Measurements from ENCODE around the gene DCC. TPM values are rescaled to one million over a fixed set of nuclear protein-coding genes. Genes with fewer than 3 reads are reported as not detected.

Gene DCC
- total and polyA plus RNA-seq, 2 donors (not counting 1 experiment from before 2014, with no cell fraction given): 0.14 TPM; not detected in 1

- no peaks in the 10 kb centered on the region for H3K79me2 ChIP-seq (ENCODE audit: control insufficient read depth, insufficient read depth, low read length)
- no peaks in the 10 kb centered on the region for H4K20me1 ChIP-seq (ENCODE audit: control insufficient read depth, extremely low read depth, insufficient read depth, low read length)
- H3K4me2 ChIP-seq (ENCODE audit: extremely low read depth, insufficient read depth, low read length): no peak overlapping the region
- H3K4me3 ChIP-seq (replicated peaks in 1 of 4; ENCODE audit: control extremely low read depth in 1 of 4, insufficient read depth in 1 of 4, low read depth in 3 of 4, low read length in 4 of 4): no peak overlapping the region
- H2AFZ ChIP-seq (ENCODE audit: low read length): no peak overlapping the region
- no peak for DNase-seq (ENCODE audit: low read depth in 2 of 2)
- no peak overlapping the region for H3K27ac ChIP-seq (ENCODE audit: insufficient read depth, low read length)
- H3K27me3 ChIP-seq (ENCODE audit: control insufficient read depth, insufficient read depth, low read length): no peaks in the 10 kb centered on the region
- no peak for TF ChIP-seq EZH2 (IDR thresholded peaks at IDR 0.05; ENCODE audit: low read length, missing control alignments)
- TF ChIP-seq CTCF (conservative IDR thresholded peaks at IDR 0.05 in 1 of 2, IDR thresholded peaks at IDR 0.05 in 1 of 2; ENCODE audit: low read depth in 1 of 2, low read length in 2 of 2): no peak
- H3K4me1 ChIP-seq (ENCODE audit: control insufficient read depth, extremely low read depth, insufficient read depth, low read length): no peaks in the 10 kb centered on the region
- H3K9ac ChIP-seq (ENCODE audit: insufficient read depth, low read length): no peak overlapping the region
- no peaks in the 10 kb centered on the region for H3K36me3 ChIP-seq (ENCODE audit: control insufficient read depth, insufficient read depth, low read length)
- H3K9me3 ChIP-seq (ENCODE audit: control insufficient read depth, insufficient read depth, low read depth, low read length): no peaks in the 10 kb centered on the region
Observed at GRCh38 chr18:53147472-53147871, 807.5 kb downstream of the DCC start.

- Histone ChIP-seq H3K79me2 (ENCODE audit: control insufficient read depth, insufficient read depth, low read length) (no peaks in the 10 kb centered on the region), H3K27me3 (ENCODE audit: control insufficient read depth, insufficient read depth, low read length) (no peaks in the 10 kb centered on the region), H3K27ac (ENCODE audit: insufficient read depth, low read length) (no peak overlapping the region), H3K4me2 (ENCODE audit: extremely low read depth, insufficient read depth, low read length) (no peak overlapping the region), H4K20me1 (ENCODE audit: control insufficient read depth, extremely low read depth, insufficient read depth, low read length) (no peaks in the 10 kb centered on the region), H3K4me1 (ENCODE audit: control insufficient read depth, extremely low read depth, insufficient read depth, low read length) (no peaks in the 10 kb centered on the region), H3K9ac (ENCODE audit: insufficient read depth, low read length) (no peak overlapping the region), H3K9me3 (ENCODE audit: control insufficient read depth, insufficient read depth, low read depth, low read length) (no peaks in the 10 kb centered on the region), H2AFZ (ENCODE audit: low read length) (no peak overlapping the region), H3K36me3 (ENCODE audit: control insufficient read depth, insufficient read depth, low read length) (no peaks in the 10 kb centered on the region), H3K4me3 (replicated peaks in 1 of 4; ENCODE audit: control extremely low read depth in 1 of 4, insufficient read depth in 1 of 4, low read depth in 3 of 4, low read length in 4 of 4) (no peak overlapping the region)
- no peak for DNase-seq (ENCODE audit: low read depth in 2 of 2)
- TF ChIP-seq EZH2 (IDR thresholded peaks at IDR 0.05; ENCODE audit: low read length, missing control alignments) (no peak), CTCF (conservative IDR thresholded peaks at IDR 0.05 in 1 of 2, IDR thresholded peaks at IDR 0.05 in 1 of 2; ENCODE audit: low read depth in 1 of 2, low read length in 2 of 2) (no peak)
Observed at GRCh38 chr18:53148123-53148522, 808.1 kb downstream of the DCC start.

- Histone ChIP-seq H3K9me3 (ENCODE audit: control insufficient read depth, insufficient read depth, low read depth, low read length) (no peaks in the 10 kb centered on the region), H4K20me1 (ENCODE audit: control insufficient read depth, extremely low read depth, insufficient read depth, low read length) (no peaks in the 10 kb centered on the region), H2AFZ (ENCODE audit: low read length) (no peak overlapping the region), H3K4me1 (ENCODE audit: control insufficient read depth, extremely low read depth, insufficient read depth, low read length) (no peaks in the 10 kb centered on the region), H3K27me3 (ENCODE audit: control insufficient read depth, insufficient read depth, low read length) (no peaks in the 10 kb centered on the region), H3K27ac (ENCODE audit: insufficient read depth, low read length) (no peak overlapping the region), H3K4me3 (replicated peaks in 1 of 4; ENCODE audit: control extremely low read depth in 1 of 4, insufficient read depth in 1 of 4, low read depth in 3 of 4, low read length in 4 of 4) (no peak overlapping the region), H3K79me2 (ENCODE audit: control insufficient read depth, insufficient read depth, low read length) (no peaks in the 10 kb centered on the region), H3K9ac (ENCODE audit: insufficient read depth, low read length) (no peak overlapping the region), H3K36me3 (ENCODE audit: control insufficient read depth, insufficient read depth, low read length) (no peaks in the 10 kb centered on the region), H3K4me2 (ENCODE audit: extremely low read depth, insufficient read depth, low read length) (no peak overlapping the region)
- TF ChIP-seq EZH2 (IDR thresholded peaks at IDR 0.05; ENCODE audit: low read length, missing control alignments): no peak
- no peak for DNase-seq (ENCODE audit: low read depth in 2 of 2)
Observed at GRCh38 chr18:53152476-53152875, 812.5 kb downstream of the DCC start.

Measured in fibroblast of lung (primary cell).